GM19467 (cell line): ENCODE results near the gene CHEK2.
"Not testable (repeated sequence)": the region's sequence is repeated elsewhere in the genome, so short reads cannot be mapped to it uniquely, and the experiment has no call there.

Experiments
- ATAC-seq: cut with Tn5 transposase; IDR thresholded peaks from one replicate; pipeline ENCODE4 v1.9.1; 2021; ENCODE audit warnings: mild to moderate bottlenecking, moderate library complexity; ENCODE audit not compliant: unreplicated experiment

The CHEK2 gene

DNA sequence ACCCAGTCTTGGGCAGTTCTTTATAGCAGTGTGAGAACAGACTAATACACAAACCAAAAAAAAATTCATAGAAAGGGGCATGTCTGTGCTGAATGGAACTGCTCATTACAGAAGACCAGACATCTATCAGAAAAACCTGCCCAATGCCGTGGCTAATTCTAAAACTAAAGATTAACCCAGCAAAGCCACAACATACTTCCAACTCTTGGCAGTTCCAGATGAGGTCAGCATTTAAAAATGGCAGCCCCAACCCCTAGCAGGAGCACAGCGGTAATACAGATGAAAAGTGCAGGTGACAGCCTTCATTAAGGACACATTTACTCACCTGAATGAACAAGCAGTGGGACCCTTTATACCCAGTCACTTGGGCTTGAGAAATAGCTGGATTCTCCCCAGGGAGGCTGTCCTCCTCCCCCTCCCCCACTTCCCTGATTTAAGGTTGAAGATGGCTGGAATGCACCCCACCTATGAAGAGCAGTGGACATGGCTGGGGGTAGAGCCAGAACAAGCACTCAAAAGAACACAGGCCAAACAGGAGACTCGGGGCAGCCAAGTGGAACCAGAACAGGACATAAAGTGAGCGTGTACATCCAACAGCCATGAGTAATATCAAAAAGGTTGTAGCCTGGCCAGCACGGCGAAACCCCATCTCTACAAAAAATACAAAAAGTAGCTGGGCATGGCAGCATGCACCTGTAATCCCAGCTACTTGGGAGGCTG, 48.4 kb downstream of the CHEK2 start:
- not testable (repeated sequence) for ATAC-seq

DNA sequence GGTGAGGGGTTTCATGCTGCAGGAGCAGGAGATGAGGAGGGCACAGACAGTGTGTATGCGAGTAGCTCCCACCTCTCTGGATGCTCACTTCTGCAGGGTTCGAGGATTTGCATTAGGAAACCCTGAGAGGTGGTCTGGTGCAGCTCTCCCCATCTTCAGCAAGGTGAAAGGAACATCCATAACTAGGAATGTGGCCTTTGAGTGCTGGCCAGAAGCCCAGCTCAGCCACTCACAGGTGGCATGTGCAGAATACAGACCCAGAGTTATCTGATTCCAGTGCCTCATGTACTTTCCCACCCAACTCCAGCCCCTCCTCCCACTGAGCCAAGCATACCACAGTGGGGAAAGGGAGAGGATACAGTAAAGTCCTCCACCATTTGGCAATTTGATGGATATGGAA, 51.8 kb downstream of the CHEK2 start:
- not testable (repeated sequence) for ATAC-seq

DNA sequence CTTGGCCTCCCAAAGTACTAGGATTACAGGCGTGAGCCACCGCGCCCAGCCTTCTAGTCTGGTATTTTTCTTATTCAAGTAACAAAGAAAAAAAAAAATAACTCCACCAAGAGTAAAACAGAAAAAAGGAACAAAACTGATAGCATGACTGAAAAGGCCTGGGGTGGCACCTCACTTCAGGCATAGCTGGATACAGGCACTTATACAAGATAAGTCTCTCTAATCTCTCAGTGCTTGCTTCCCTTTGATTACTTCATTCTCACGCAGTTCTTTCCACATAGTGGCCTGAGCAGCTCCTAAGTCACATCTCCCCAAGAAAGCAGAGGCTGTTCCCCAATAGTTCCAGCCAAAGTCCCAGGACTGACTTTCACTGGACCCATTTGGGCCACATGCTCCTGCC, 58.7 kb downstream of the CHEK2 start:
- ATAC-seq: not testable (repeated sequence)

DNA sequence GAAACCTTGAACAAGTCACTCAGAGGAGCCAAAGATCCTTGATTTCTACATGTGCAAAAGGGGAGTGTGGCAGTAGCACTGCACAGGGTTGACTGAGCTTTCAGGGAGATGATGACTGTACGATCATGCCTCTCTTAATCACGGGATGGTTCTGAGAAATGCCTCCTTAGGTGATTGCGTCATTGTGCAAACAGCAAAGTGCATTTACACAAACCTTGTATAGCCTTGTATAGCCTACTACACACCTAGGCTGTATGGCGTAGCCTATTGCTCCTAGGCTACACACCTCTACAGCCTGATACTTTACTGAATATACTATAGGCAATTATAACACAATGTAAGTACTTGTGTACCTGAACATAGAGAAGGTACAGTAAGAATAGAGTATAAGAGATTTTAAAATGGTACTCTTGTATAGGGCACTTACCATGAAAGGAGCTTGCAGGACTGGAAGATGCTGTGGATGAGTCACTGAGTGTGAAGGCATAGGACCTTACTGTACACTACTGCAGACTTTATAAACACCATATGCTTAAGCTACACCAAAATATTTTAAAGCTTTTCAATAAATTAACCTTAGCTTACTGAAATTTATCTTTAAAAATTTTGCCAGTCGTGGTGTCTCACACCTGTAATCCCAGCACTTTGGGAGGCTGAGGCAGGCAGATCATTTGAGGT, 60.7 kb downstream of the CHEK2 start:
- not testable (repeated sequence) for ATAC-seq

DNA sequence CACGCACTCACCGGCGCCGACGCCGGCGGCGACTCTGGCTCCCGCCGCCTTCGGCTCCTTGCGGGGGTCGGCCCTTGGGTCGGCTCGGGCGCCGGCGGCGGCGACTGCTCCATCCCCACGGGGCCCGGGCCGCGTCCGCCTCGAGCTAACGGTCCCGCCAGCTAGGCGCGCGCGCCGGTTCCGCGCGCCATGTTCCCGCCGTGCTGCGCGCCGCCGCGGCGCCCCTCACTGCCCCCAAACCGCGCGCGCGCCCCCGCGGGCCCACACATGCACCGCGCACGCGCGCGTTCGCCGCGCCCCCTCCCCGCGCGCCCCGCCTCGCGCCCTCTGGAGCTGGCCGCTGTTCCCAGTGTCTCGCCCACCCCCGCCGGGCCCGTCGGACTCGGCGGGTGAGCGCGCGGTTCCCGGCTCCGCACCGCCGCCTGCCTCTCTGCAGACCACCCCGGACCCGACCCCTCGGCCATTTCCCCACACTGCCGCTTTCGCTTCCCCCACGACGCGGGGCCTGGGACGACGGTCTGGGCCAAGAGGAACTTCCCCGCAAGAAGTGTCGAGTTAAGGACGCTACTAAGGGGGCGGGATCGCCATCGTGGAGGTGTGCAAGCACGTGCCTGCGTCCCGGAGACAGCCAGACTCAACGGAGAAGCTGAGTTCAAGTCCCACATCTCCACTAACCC, 61.9 kb downstream of the CHEK2 start, which contains the start of gene TTC28:
Gene TTC28, minus strand, starts transcription at position 230 of the 677 bp plus-strand sequence. Its CDS starts 117 bp downstream, at position 113.
- ATAC-seq: not testable (repeated sequence)

DNA sequence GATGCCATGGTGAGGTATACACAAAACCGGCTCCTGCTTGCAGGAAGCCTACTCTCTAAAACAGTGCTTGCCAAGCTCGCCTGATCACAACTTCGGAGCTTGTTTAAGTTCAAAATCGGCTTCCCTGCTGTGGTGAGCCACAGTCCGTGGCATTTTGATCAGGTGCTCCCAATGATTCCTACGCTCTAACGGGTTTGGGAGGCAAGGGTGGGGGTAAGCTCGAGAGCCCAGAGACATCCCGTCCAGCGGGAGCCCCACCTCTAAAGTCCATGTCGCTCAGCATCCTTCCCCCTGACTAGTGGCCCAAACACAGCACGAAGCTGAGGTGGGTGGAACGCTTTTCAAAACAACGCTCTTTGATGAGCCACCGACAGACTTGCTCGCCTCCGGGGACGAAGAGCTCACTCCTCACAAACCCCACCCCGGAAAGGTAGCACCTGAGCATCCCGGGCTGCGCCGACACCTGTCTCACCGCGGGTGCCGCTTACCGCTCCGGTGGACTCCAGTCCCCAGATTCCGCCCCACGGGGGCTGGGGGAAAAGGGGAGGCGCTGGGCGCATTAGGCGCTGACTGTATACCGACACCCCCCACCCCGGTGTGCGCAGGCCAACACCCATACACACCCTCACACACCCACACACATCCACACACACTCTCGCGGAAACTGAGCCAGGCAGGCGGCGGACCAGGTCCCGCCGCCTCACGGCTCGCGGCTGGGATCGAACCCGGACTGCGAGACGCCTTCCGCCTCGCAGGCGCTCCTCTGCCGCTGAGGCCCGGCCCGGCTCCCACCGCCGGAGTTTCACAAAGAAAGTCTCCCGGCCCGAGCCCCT, 62.6 kb downstream of the CHEK2 start:
- not testable (repeated sequence) for ATAC-seq

DNA sequence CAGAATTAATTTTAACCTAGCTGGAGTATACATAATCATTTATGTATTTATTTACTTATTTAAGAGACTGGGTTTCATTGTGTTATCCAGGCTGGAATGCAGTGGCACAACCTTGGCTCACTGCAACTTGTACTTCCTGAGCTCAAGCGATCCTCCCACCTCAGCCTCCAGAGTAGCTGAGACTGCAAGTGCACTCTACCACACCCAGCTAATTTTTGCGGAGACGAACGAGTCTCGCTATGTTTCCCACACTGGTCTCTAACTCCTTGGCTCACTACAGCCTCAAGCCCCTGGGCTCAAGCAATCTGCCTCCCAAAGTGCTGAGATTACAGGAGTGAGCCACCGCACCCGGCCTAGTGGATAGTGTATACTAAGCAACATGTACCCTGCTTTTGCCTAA, 63.5 kb downstream of the CHEK2 start:
- ATAC-seq: not testable (repeated sequence)

DNA sequence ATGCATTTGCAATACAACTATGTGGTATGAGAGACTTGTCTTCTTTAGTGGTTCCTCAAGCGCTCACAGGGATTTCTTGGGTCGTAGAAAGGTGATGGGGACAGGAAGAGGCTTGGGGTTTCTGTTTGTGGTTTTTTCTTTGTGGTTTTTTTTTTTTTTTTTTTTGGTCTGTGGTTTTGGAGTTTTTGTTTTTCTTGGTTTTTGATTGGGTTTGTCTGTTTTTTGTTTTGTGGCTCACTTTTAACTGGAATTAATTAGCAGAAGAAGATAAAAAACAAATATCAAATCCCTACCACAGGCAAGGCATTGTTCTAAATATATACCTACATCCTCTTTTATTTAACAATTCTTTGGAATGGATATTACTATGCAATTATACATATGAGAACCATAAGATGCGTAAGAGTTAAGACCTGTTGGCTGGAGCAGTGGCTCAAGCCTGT, 67.5 kb downstream of the CHEK2 start:
- ATAC-seq: peak; percentile 67

DNA sequence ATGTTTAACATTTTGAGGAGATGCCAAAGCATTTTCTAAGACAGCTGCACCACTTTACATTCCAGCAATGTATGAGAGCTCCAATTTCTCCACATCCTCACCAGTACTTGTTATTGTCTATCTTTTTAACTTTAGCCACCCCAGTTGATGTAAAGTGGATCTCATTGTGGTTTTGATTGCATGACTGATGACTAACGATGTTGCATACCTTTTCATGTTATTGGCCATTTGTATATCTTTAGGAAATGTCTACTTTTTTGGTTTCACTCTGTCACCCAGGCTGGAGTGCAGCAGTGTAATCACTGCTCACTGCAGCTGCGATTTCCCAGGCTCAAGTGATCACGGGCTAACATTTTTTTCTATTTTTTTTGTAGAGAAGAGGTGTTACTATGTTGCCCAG, 70.9 kb downstream of the CHEK2 start:
- no peak for ATAC-seq

DNA sequence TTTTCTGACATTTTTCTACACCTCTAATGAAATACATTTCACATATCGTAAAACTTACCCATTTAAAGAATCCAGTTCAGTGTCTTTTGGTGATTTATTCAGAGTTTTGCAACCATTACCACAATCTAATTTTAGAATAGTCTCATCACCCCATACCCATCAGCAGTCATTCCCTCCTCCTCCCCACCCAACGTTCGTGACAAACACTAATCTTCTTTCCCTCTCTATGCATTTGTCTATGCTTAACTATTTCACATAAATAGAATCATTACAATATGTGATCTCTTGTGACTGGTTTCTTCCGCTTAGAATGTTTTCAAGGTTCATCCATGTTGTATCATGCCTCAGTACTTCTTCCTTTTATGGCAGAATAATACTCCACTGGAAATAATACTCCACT, 71.5 kb downstream of the CHEK2 start:
- ATAC-seq: no peak

DNA sequence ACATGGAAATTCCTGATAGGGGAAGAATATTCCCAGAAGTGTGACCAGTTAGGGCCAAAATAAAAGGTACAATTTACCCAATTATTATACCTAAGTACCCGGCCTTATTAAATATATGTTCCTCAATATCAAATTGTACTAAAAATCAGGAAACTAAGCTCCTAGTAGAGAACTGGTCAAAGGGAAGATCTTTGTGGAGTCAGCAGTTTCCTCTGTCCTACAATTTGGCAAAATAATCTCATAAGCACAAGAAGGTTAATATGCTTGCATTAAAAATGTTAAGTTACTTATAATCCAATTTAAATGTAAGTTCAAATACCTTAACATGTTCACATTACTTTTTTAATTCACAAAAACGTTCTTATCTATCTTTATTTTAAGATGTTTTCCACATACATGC, 72.2 kb downstream of the CHEK2 start:
- no peak for ATAC-seq

DNA sequence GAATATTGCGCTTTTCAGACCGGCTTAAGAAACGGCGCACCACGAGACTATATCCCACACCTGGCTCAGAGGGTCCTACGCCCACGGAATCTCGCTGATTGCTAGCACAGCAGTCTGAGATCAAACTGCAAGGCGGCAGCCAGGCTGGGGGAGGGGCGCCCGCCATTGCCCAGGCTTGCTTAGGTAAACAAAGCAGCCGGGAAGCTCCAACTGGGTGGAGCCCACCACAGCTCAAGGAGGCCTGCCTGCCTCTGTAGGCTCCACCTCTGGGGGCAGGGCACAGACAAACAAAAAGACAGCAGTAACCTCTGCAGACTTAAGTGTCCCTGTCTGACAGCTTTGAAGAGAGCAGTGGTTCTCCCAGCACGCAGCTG, 78.1 kb downstream of the CHEK2 start:
- not testable (repeated sequence) for ATAC-seq

DNA sequence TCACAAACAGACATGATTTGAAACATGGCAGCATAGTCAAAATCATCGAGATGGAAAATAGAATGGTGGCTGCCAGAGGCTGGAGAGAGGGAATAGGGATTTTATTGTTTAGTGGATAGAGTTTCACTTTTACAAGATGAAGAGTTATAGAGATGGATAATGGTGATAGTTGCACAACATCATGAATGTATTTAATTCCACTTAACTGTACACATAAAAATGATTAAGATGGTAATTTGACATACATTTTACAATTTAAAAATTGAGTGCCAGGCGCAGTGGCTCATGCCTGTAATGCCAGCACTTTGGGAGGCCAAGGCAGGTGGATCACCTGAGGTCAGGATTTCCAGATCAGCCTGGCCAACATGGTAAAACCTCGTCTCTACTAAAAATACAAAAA, 83.2 kb downstream of the CHEK2 start:
- ATAC-seq: no peak

DNA sequence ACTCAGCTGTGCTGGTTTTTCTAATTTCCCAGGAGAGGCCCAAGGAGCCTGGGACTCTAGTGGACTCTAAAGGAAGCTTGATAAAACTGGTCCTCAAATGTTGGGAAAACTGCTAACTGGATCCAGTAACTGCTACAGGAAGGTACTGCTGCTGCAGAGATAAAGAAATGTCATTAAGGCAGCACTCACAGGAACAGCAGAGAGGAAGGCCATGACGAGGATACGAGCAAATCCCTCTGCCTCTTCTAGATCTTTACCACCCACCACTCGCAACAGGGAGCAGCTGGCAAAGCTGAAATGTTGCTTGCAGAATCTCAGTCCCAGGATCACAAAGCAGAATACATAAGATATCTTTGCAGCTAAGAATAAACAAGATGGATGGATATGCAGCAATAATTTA, 85.4 kb downstream of the CHEK2 start:
- no peak for ATAC-seq

DNA sequence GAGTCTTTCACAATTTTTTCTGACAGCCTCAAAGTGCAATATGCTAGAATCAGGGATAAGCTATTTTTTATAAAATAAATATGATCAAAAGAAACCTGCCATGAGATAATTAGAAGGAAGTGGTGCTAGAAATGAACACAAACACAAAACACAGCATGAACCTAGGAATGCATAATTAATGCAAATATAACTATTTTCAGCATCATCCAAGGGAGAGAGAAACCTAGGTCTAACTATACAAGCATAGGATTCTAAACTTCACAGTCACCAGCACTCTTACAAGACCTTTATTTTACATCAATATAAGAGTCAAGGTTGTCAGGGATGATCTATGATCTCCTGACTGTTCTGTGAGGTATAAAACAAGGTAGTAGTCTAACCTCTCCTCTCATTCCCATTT, 91.2 kb downstream of the CHEK2 start:
- no peak for ATAC-seq

DNA sequence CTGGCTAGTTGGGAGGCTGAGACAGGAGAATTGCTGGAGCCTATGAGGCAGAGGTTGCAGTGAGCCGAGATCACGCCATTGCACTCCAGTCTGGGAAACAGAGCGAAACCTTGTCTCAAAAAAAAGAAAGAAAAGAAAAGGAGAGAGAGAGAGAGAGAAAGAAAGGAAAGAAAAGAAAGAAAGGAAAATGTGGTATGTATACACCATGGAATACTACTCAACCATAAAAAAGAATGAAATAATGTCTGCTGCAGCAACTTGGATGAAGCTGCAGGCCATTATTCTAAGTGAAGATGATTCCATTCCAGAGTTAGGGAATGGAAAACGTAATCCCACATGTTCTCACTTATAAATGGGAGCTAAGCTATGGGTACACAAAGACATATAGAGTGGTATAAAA, 92.8 kb downstream of the CHEK2 start:
- ATAC-seq: no peak

DNA sequence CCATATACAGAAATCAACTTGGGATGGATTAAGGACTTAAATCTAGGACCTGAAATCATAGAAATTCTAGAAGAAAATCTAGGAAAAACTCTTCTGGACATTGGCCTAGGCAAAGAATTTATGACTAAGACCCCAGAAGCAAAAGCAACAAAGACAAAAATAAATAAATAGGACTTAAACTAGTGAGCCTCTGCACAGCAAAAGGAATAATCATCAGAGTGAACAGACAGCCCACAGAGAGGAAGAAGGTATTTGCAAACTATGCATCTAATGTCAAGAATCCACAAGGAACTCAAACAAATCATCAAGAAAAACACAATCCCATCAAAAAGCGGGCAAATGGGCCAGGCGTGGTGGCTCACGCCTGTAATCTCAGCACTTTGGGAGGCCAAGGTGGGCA, 94.4 kb downstream of the CHEK2 start:
- no peak for ATAC-seq

DNA sequence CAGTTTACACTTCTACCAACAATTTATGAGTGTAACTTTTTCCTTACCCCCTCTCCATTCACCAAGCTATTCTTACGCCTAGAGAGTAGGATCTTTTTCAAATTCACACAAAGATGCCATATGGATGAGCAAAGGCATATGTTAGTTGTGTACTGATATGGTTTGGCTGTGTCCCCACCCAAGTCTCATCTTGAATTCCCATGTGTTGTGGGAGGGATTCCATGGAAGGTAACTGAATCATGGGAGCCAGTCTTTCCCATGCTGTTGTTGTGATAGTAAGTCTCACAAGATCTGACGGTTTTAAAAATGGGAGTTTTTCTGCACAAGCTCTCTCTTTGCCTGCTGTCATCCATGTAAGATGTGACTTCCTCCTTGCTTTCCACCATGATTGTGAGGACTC, 102.3 kb downstream of the CHEK2 start:
- ATAC-seq: no peak
